HepG2 (cell line): ENCODE data around the gene ELMOD3. TPM values are rescaled to one million over a fixed set of nuclear protein-coding genes. Genes with fewer than 3 reads are reported as not detected.

Experiments
- ATAC-seq: fragments of 200-7000 bp; cut with Tn5 transposase; 3 replicates; pipeline ENCODE4 v1.9.1; 2020; ENCODE audit warnings: mild to moderate bottlenecking, moderate library complexity
- BruUV-seq: library from RNA; stranded (reverse); fragments of 400-500 nt; replicated peaks from 2 replicates; lab custom pipeline; 2021; lab: Mats Ljungman, UMichigan
- CTCF ChIA-PET: fragments of 300-600 bp; formaldehyde crosslinking; extraction: SDS; loops from one replicate; lab custom pipeline; 2021; ENCODE audit warnings: low total read pairs, inconsistent platforms, low intra/inter-chr PET ratio; lab: Yijun Ruan, JAX
- POLR2A ChIA-PET: fragments of 350-600 bp; sonication (Branson Sonifier 250); formaldehyde crosslinking; loops from one replicate; lab custom pipeline; 2020; ENCODE audit warnings: antibody characterized with exemption, inconsistent platforms; lab: Yijun Ruan, JAX
- DNase-seq: peaks from one replicate; pipeline ENCODE4 v3.0.0-alpha.2; 2015; ENCODE audit warnings: low spot score
- FAIRE-seq: peaks from 3 replicates; lab custom pipeline; 2011; peaks lifted over from hg19 to GRCh38; lab: Jason Lieb, UNC
- H2AFZ ChIP-seq: one replicate; pipeline ENCODE4 v1.6.1; 2011; ENCODE audit warnings: low read length, inconsistent platforms
- H3K27ac ChIP-seq: fragments of 300-600 bp; 3 replicates; pipeline ENCODE4 v1.8.0; 2011; ENCODE audit warnings: mixed run types, mild to moderate bottlenecking, mixed read lengths, low read length, inconsistent platforms; ENCODE audit not compliant: insufficient read depth; ENCODE audit errors: extremely low read length
- H3K27me3 ChIP-seq, 2 experiments: fragments of 200-600 bp in 1 of 2; 2 replicates in 1 of 2; 3 replicates in 1 of 2; pipeline versions ENCODE4 v1.6.0 to v1.8.0; 2011; ENCODE audit warnings: low read length in 2 of 2, mild to moderate bottlenecking in 2 of 2, moderate library complexity in 2 of 2, inconsistent platforms in 1 of 2; ENCODE audit not compliant: insufficient read depth in 2 of 2, control insufficient read depth in 1 of 2
- H3K36me3 ChIP-seq, 2 experiments: fragments of 200-600 bp in 1 of 2; replicated peaks in 1 of 2; 2 replicates in 1 of 2; 3 replicates in 1 of 2; pipeline versions ENCODE4 v1.5.1 to v1.8.0; 2011; ENCODE audit warnings: low read length in 2 of 2, inconsistent platforms in 1 of 2; ENCODE audit not compliant: insufficient read depth in 2 of 2, control insufficient read depth in 1 of 2
- H3K4me1 ChIP-seq: 2 replicates; pipeline ENCODE4 v1.5.1; 2012; ENCODE audit warnings: low read length, inconsistent platforms; ENCODE audit not compliant: insufficient read depth
- H3K4me2 ChIP-seq: 2 replicates; pipeline ENCODE4 v1.6.0; 2011; ENCODE audit warnings: low read depth, low read length, inconsistent platforms
- H3K4me3 ChIP-seq, 3 experiments: fragments of 200-600 bp in 1 of 3; sonication (generic), shearing (Covaris generic) in 1 of 3; replicated peaks in 1 of 3; 2 replicates each; pipeline ENCODE4 v1.5.1; 2011 to 2016; ENCODE audit warnings: low read length in 3 of 3, inconsistent platforms in 2 of 3, low read depth in 2 of 3, mild to moderate bottlenecking in 2 of 3, control low read depth in 1 of 3, mixed read lengths in 1 of 3; ENCODE audit not compliant: insufficient read depth in 1 of 3
- H3K79me2 ChIP-seq: one replicate; pipeline ENCODE4 v1.6.1; 2011; ENCODE audit warnings: low read length, inconsistent platforms; ENCODE audit not compliant: insufficient read depth
- H3K9ac ChIP-seq: 2 replicates; pipeline ENCODE4 v1.6.0; 2011; ENCODE audit warnings: mild to moderate bottlenecking, low read depth, low read length, inconsistent platforms; ENCODE audit not compliant: insufficient read depth
- H3K9me3 ChIP-seq: 2 replicates; pipeline ENCODE4 v1.5.1; 2012; ENCODE audit warnings: mild to moderate bottlenecking, low read length
- H4K20me1 ChIP-seq: 2 replicates; pipeline ENCODE4 v1.6.0; 2011; ENCODE audit warnings: inconsistent platforms, mild to moderate bottlenecking, low read length, moderate library complexity; ENCODE audit not compliant: insufficient read depth
- KLF13 ChIP-seq: sonication (generic); formaldehyde crosslinking; IDR thresholded peaks from 2 replicates; pipeline ENCODE4 v1.4.0; 2020; ENCODE audit warnings: mild to moderate bottlenecking, missing genetic modification reagents
- SOX6 ChIP-seq, 2 experiments: fragments of 450-650 bp in 1 of 2; sonication (generic) in 1 of 2; formaldehyde crosslinking in 1 of 2; IDR thresholded peaks; 2 replicates each; pipeline versions ENCODE4 v1.4.0 to v1.6.1; 2017 to 2020; ENCODE audit warnings: antibody characterized with exemption in 1 of 2, mild to moderate bottlenecking in 1 of 2, missing genetic modification reagents in 1 of 2
- ZMYM3 ChIP-seq: sonication (generic); formaldehyde crosslinking; IDR thresholded peaks from 2 replicates; pipeline ENCODE4 v1.5.1; 2020; ENCODE audit warnings: mild to moderate bottlenecking, missing genetic modification reagents
- ZNF230 ChIP-seq: sonication (generic); formaldehyde crosslinking; IDR thresholded peaks from 2 replicates; pipeline ENCODE4 v1.4.0; 2020; ENCODE audit warnings: mild to moderate bottlenecking, missing genetic modification reagents
- ZNF329 ChIP-seq: sonication (generic); formaldehyde crosslinking; IDR thresholded peaks from 2 replicates; pipeline ENCODE4 v1.9.0; 2021; ENCODE audit warnings: low read depth, mild to moderate bottlenecking, missing genetic modification reagents
- ZNF75D ChIP-seq: sonication (generic); formaldehyde crosslinking; IDR thresholded peaks from 2 replicates; pipeline ENCODE4 v1.8.1; 2023; ENCODE audit warnings: missing genetic modification reagents, mild to moderate bottlenecking, borderline replicate concordance
- ZZZ3 ChIP-seq: sonication (generic); formaldehyde crosslinking; IDR thresholded peaks from 2 replicates; pipeline ENCODE4 v1.4.0; 2020; ENCODE audit warnings: missing genetic modification reagents, mild to moderate bottlenecking, borderline replicate concordance
- WGBS: methylation state at CpG from one replicate; pipeline ENCODE4 v1.1.6; 2017; ENCODE audit warnings: low lambda C conversion rate; 5-methylcytosine and 5-hydroxymethylcytosine counted together
- in situ Hi-C: cut with HindIII; loops from 2 replicates; pipeline ENCODE4 v1.10.0; 2017; ENCODE audit warnings: low pct_unique_long_range_greater_than_20kb; ENCODE audit not compliant: extremely low pct_ligation_motif_present
- intact Hi-C: fragments of 100-400 bp; cut with micrococcal nuclease; formaldehyde crosslinking; loops from one replicate; pipeline ENCODE4 v1.10.0; 2022; ENCODE audit not compliant: unreplicated experiment
- polyA plus RNA-seq, 8 experiments: library from polyadenylated mRNA; depleted of rRNA in 3 of 8; stranded (reverse) in 7 of 8; unstranded in 1 of 8; fragments of >200 nt; fragmentation: Illumina TruSeq in 4 of 8; extraction: Trizol in 4 of 8; gene quantifications; 2 replicates each; pipeline versions ENCODE4 v1.2.1 to v1.2.3, GENCODE V29; 2011 to 2016; ENCODE audit warnings: low read depth in 4 of 8, missing spikeins in 1 of 8, mixed read lengths in 1 of 8; ENCODE audit not compliant: insufficient read depth in 1 of 8
- total RNA-seq, 5 experiments: library from RNA; depleted of rRNA; stranded (reverse); fragments of >200 nt; fragmentation: Illumina TruSeq; extraction: Trizol; gene quantifications; 2 replicates each; pipeline ENCODE4 v1.2.3, GENCODE V29; 2016; ENCODE audit warnings: low read depth in 1 of 5
- TF ChIP-seq, protein P1 (sequence below): fragments of 450-650 bp; IDR thresholded peaks from 2 replicates; pipeline ENCODE4 v1.6.1; 2017; ENCODE audit warnings: mild to moderate bottlenecking
- TF ChIP-seq, protein P2 (sequence below): sonication (generic); formaldehyde crosslinking; IDR thresholded peaks from 2 replicates; pipeline ENCODE4 v1.5.0; 2020; ENCODE audit warnings: missing genetic modification reagents, mild to moderate bottlenecking, borderline replicate concordance
- TF ChIP-seq, protein P3 (sequence below): sonication (generic); formaldehyde crosslinking; IDR thresholded peaks from 2 replicates; pipeline ENCODE4 v1.5.1; 2020; ENCODE audit warnings: mild to moderate bottlenecking, missing genetic modification reagents, moderate library complexity

The ELMOD3 gene
- total and polyA plus RNA-seq, 2 of the 13 experiments (the other 11 are each of a cell fraction or from before 2014, with no cell fraction given), result 13.3 to 19.5 TPM

DNA sequence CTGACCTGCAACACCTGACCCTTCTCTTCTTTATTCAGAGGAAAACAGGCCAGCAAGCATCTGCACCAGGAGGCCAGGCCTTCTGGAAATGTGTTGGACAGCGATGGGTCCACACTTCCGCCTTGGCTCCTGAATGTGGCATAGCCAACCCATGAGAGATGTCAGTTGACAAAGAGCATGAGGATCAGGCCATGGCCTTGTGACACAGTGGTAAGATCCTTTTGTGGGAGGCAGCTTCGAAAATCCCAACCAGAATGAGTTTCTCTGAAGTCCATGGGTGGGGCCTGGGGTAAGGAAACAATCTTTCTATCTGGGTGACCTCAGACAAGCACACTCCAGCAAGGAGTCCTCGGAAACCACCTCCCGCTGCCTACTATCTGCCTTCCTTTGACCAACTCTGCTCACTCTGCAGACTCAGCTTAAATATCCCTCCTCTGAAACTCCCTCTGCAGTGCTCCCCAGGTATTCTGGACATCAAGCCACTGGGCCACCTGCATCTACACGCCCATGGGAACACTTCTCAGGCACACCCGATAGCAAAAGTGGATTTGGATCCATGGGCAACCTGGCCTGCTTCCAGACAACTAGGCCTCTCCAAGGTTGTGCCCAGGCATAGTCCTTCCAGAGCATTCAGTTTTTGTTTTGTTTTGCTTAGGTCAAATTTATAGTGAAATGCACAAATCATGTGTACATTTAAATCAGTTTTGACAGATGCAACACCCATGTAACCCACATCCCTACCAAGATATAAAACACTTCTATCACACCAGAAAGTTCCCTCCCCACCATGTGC is 60.4 kb downstream of the ELMOD3 start (continued):
- TF ChIP-seq, protein P1, sequence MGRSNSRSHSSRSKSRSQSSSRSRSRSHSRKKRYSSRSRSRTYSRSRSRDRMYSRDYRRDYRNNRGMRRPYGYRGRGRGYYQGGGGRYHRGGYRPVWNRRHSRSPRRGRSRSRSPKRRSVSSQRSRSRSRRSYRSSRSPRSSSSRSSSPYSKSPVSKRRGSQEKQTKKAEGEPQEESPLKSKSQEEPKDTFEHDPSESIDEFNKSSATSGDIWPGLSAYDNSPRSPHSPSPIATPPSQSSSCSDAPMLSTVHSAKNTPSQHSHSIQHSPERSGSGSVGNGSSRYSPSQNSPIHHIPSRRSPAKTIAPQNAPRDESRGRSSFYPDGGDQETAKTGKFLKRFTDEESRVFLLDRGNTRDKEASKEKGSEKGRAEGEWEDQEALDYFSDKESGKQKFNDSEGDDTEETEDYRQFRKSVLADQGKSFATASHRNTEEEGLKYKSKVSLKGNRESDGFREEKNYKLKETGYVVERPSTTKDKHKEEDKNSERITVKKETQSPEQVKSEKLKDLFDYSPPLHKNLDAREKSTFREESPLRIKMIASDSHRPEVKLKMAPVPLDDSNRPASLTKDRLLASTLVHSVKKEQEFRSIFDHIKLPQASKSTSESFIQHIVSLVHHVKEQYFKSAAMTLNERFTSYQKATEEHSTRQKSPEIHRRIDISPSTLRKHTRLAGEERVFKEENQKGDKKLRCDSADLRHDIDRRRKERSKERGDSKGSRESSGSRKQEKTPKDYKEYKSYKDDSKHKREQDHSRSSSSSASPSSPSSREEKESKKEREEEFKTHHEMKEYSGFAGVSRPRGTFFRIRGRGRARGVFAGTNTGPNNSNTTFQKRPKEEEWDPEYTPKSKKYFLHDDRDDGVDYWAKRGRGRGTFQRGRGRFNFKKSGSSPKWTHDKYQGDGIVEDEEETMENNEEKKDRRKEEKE, result no peak
- TF ChIP-seq ZNF329 (CRISPR knock-in tag), result no peak

DNA sequence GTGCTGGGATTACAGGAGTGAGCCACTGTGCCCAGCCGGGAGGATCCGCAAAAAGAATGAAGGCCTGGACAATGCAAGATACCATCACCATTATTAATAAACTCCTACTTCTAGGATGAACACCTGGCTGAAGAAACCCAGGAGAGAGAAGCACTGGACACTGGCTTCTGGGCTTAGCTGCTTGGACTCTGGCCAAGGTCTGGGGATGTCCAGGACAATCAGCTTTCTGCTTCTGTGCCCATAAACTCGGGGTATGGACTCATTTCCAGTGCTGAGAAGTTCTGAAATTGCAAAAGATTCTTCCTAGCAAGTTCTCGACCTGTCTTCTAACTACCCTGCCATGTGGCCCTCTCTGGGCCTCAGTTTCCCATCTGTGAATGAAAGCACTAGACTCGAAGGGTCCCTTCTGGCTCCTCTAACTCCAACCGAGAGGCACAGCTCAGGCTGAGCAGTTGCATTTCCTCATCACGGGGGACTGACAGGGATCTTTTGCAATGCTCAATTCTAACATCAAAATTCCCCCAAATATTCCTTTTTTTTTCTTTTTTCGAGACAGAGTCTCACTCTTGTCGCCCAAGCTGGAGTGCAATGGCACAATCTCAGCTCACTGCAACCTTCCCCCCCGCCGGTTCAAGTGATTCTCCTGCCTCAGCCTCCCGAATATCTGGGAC is 61.5 kb downstream of the ELMOD3 start:
- in situ Hi-C loops (no loop called here), intact Hi-C loops (no loop called here)
- Histone ChIP-seq H3K9me3 (no peaks in the 10 kb centered on the region), H3K27ac (no peak overlapping the region), H3K9ac (no peak overlapping the region), H3K79me2 (peaks cover 4% of the 10 kb centered on the region), H3K4me3 (no peak overlapping the region), H2AFZ (no peak overlapping the region), H4K20me1 (no peaks in the 10 kb centered on the region), H3K4me2 (no peak overlapping the region), H3K27me3 (no peaks in the 10 kb centered on the region), H3K36me3 (no peaks in the 10 kb centered on the region), H3K4me1 (peaks cover 84% of the 10 kb centered on the region)
- no peak for TF ChIP-seq ZNF230 (CRISPR knock-in tag)
- TF ChIP-seq, protein P2, sequence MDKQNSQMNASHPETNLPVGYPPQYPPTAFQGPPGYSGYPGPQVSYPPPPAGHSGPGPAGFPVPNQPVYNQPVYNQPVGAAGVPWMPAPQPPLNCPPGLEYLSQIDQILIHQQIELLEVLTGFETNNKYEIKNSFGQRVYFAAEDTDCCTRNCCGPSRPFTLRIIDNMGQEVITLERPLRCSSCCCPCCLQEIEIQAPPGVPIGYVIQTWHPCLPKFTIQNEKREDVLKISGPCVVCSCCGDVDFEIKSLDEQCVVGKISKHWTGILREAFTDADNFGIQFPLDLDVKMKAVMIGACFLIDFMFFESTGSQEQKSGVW (CRISPR knock-in tag), result no peak
- no peak for TF ChIP-seq ZMYM3 (CRISPR knock-in tag)
- no peak for TF ChIP-seq ZNF75D (CRISPR knock-in tag)
- TF ChIP-seq KLF13 (CRISPR knock-in tag), result no peak
- TF ChIP-seq SOX6 (IDR thresholded peaks at IDR 0.05), result no peak
- no peak for TF ChIP-seq SOX6 (CRISPR knock-in tag; IDR thresholded peaks at IDR 0.05)
- TF ChIP-seq, protein P3, sequence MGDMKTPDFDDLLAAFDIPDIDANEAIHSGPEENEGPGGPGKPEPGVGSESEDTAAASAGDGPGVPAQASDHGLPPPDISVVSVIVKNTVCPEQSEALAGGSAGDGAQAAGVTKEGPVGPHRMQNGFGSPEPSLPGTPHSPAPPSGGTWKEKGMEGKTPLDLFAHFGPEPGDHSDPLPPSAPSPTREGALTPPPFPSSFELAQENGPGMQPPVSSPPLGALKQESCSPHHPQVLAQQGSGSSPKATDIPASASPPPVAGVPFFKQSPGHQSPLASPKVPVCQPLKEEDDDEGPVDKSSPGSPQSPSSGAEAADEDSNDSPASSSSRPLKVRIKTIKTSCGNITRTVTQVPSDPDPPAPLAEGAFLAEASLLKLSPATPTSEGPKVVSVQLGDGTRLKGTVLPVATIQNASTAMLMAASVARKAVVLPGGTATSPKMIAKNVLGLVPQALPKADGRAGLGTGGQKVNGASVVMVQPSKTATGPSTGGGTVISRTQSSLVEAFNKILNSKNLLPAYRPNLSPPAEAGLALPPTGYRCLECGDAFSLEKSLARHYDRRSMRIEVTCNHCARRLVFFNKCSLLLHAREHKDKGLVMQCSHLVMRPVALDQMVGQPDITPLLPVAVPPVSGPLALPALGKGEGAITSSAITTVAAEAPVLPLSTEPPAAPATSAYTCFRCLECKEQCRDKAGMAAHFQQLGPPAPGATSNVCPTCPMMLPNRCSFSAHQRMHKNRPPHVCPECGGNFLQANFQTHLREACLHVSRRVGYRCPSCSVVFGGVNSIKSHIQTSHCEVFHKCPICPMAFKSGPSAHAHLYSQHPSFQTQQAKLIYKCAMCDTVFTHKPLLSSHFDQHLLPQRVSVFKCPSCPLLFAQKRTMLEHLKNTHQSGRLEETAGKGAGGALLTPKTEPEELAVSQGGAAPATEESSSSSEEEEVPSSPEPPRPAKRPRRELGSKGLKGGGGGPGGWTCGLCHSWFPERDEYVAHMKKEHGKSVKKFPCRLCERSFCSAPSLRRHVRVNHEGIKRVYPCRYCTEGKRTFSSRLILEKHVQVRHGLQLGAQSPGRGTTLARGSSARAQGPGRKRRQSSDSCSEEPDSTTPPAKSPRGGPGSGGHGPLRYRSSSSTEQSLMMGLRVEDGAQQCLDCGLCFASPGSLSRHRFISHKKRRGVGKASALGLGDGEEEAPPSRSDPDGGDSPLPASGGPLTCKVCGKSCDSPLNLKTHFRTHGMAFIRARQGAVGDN, result no peak
- no peak for TF ChIP-seq ZZZ3 (CRISPR knock-in tag)
- ChIA-PET POLR2A (interaction anchor here (0.8 to 1.4 kb wide), 4 partner anchors 88 to 136 kb away, joined by 3 to 5 read pairs (median 4); partner anchors contain the start of genes MAT2A and TGOLN2), CTCF (no interaction called here)
- no TSS peak for BruUV-seq
- WGBS, result 74% methylated on average over 12 of the region's 12 CpGs
- FAIRE-seq (no peak), DNase-seq (no peak), ATAC-seq (no peak)
